GM21515 (cell line): Measurements from ENCODE around the gene NDST3.

Experiments used
- ATAC-seq: cut with Tn5 transposase; IDR thresholded peaks from one replicate; pipeline ENCODE4 v1.9.1; 2021; ENCODE audit not compliant: unreplicated experiment

NDST3 gene

GRCh38 chr4:118307643-118308042 lies 273.4 kb downstream of the NDST3 start:
- ATAC-seq = no peak
